SK-N-SH (cell line): ENCODE results near the gene ANKRD12. TPM values are rescaled to one million over a fixed set of nuclear protein-coding genes. Genes with fewer than 3 reads are reported as not detected.

ENCODE experiments used
- CTCF ChIA-PET: fragments of 300-600, 350-600 bp; formaldehyde crosslinking; extraction: SDS; loops from one replicate; lab custom pipeline; 2021; lab: Yijun Ruan, JAX
- POLR2A ChIA-PET: fragments of 350-600 bp; sonication (Branson Sonifier 250); formaldehyde crosslinking; extraction: SDS; loops from one replicate; lab custom pipeline; 2020; ENCODE audit warnings: antibody characterized with exemption, inconsistent platforms; lab: Yijun Ruan, JAX
- DNase-seq: peaks from one replicate; pipeline ENCODE4 v3.0.0; 2012
- H2AFZ ChIP-seq: fragments of 200-600 bp; sonication (generic); 2 replicates; pipeline ENCODE4 v1.8.1; 2016; ENCODE audit warnings: antibody characterized with exemption, mild to moderate bottlenecking, low read depth
- H3F3A ChIP-seq: fragments of 200-600 bp; sonication (generic); replicated peaks from 2 replicates; pipeline ENCODE3; 2016; ENCODE audit warnings: antibody characterized with exemption, mild to moderate bottlenecking; ENCODE audit not compliant: insufficient read depth
- H3K27ac ChIP-seq, 2 experiments: fragments of 200-500 bp in 1 of 2; fragments of 200-600 bp in 1 of 2; sonication (Bioruptor generic) in 1 of 2; sonication (generic), shearing (Covaris generic) in 1 of 2; 2 replicates each; pipeline versions ENCODE4 v1.5.1 to v1.6.1; 2014 to 2016; ENCODE audit warnings: low read depth in 2 of 2, inconsistent platforms in 1 of 2, low read length in 1 of 2, mild to moderate bottlenecking in 1 of 2, mixed read lengths in 1 of 2
- H3K27me3 ChIP-seq: fragments of 200-600 bp; sonication (generic), shearing (Covaris generic); 2 replicates; pipeline ENCODE4 v1.6.1; 2016; ENCODE audit warnings: mixed run types; ENCODE audit not compliant: insufficient read depth
- H3K36me3 ChIP-seq, 2 experiments: fragments of 200-500 bp in 1 of 2; fragments of 200-600 bp in 1 of 2; sonication (Bioruptor generic) in 1 of 2; sonication (generic) in 1 of 2; replicated peaks in 1 of 2; 2 replicates each; pipeline versions ENCODE3 to v1.5.1; 2014 to 2016; ENCODE audit warnings: low read length in 1 of 2, mild to moderate bottlenecking in 1 of 2; ENCODE audit not compliant: insufficient read depth in 2 of 2, control insufficient read depth in 1 of 2
- H3K4me1 ChIP-seq, 2 experiments: fragments of 200-500 bp in 1 of 2; fragments of 200-600 bp in 1 of 2; sonication (Bioruptor generic) in 1 of 2; sonication (generic), shearing (Covaris generic) in 1 of 2; 2 replicates each; pipeline versions ENCODE4 v1.5.1 to v1.6.1; 2014 to 2016; ENCODE audit warnings: low read depth in 1 of 2, low read length in 1 of 2, mixed run types in 1 of 2; ENCODE audit not compliant: insufficient read depth in 2 of 2, control insufficient read depth in 1 of 2
- H3K4me2 ChIP-seq: fragments of 200-600 bp; sonication (generic), shearing (Covaris generic); 2 replicates; pipeline ENCODE4 v1.6.1; 2017; ENCODE audit warnings: mixed run types
- H3K4me3 ChIP-seq, 2 experiments: fragments of 200-500 bp in 1 of 2; fragments of 200-600 bp in 1 of 2; sonication (Bioruptor generic) in 1 of 2; sonication (generic), shearing (Covaris generic) in 1 of 2; 2 replicates each; pipeline versions ENCODE4 v1.5.1 to v1.8.1; 2014 to 2016; ENCODE audit warnings: low read depth in 2 of 2, inconsistent platforms in 1 of 2, low read length in 1 of 2, mild to moderate bottlenecking in 1 of 2, mixed read lengths in 1 of 2, moderate library complexity in 1 of 2
- H3K79me2 ChIP-seq: fragments of 200-600 bp; sonication (generic); 2 replicates; pipeline ENCODE4 v1.8.1; 2017; ENCODE audit warnings: mild to moderate bottlenecking; ENCODE audit not compliant: insufficient read depth
- H3K9ac ChIP-seq: fragments of 200-600 bp; sonication (generic); 2 replicates; pipeline ENCODE4 v1.6.1; 2017; ENCODE audit warnings: mixed run types
- H3K9me2 ChIP-seq: fragments of 200-600 bp; sonication (generic); 2 replicates; pipeline ENCODE4 v1.6.1; 2017; ENCODE audit warnings: mixed run types
- H3K9me3 ChIP-seq: fragments of 200-600 bp; sonication (generic); 2 replicates; pipeline ENCODE4 v1.6.1; 2017; ENCODE audit warnings: mixed run types, mild to moderate bottlenecking, moderate library complexity
- H4K20me1 ChIP-seq: fragments of 200-600 bp; sonication (generic); 2 replicates; pipeline ENCODE4 v1.6.1; 2017; ENCODE audit warnings: mild to moderate bottlenecking, mixed run types; ENCODE audit not compliant: insufficient read depth
- CHD2 ChIP-seq: fragments of 150-350 bp; IDR thresholded peaks from 2 replicates; pipeline ENCODE4 v1.6.1; 2018; ENCODE audit warnings: low read length; ENCODE audit not compliant: partially characterized antibody
- ELF1 ChIP-seq: IDR thresholded peaks from 2 replicates; pipeline ENCODE4 v1.4.0; 2012
- EZH2phosphoT487 ChIP-seq: fragments of 200-600 bp; sonication (generic); IDR thresholded peaks from 2 replicates; pipeline ENCODE4 v1.6.1; 2017; ENCODE audit warnings: low read depth, mixed run types, mild to moderate bottlenecking, antibody characterized with exemption, moderate library complexity, borderline replicate concordance
- FOXM1 ChIP-seq: IDR thresholded peaks from 2 replicates; pipeline ENCODE4 v1.4.0; 2012; ENCODE audit warnings: low read depth, mild to moderate bottlenecking
- GABPA ChIP-seq: IDR thresholded peaks from 2 replicates; pipeline ENCODE4 v1.4.0; 2012; ENCODE audit warnings: low read depth, mild to moderate bottlenecking
- JUND ChIP-seq: IDR thresholded peaks from 2 replicates; pipeline ENCODE4 v1.4.0; 2012
- MXI1 ChIP-seq: IDR thresholded peaks from 2 replicates; pipeline ENCODE4 v1.6.1; 2012; ENCODE audit warnings: mild to moderate bottlenecking, low read depth, low read length, improper control_type of control experiment
- NRF1 ChIP-seq: IDR thresholded peaks from 2 replicates; pipeline ENCODE4 v1.6.1; 2012; ENCODE audit warnings: low read depth, mild to moderate bottlenecking, low read length
- RFX5 ChIP-seq: IDR thresholded peaks from 2 replicates; pipeline ENCODE4 v1.6.1; 2012; ENCODE audit warnings: mild to moderate bottlenecking, improper control_type of control experiment, low read length
- RXRA ChIP-seq: IDR thresholded peaks from 2 replicates; pipeline ENCODE4 v1.4.0; 2012; ENCODE audit warnings: low read depth, mild to moderate bottlenecking, borderline replicate concordance
- SIN3A ChIP-seq: IDR thresholded peaks from 2 replicates; pipeline ENCODE4 v1.6.1; 2012; ENCODE audit warnings: low read depth, mild to moderate bottlenecking, low read length, moderate library complexity, borderline replicate concordance
- WGBS: methylation state at CpG from one replicate; pipeline ENCODE4 v1.1.6; 2017; ENCODE audit warnings: low lambda C conversion rate; 5-methylcytosine and 5-hydroxymethylcytosine counted together
- polyA plus RNA-seq, 3 experiments: library from polyadenylated mRNA; depleted of rRNA; stranded (reverse); fragments of >200 nt; gene quantifications; 2 replicates each; pipeline ENCODE4 v1.2.3, GENCODE V29; 2012
- TF ChIP-seq, protein P1 (sequence below): IDR thresholded peaks from 2 replicates; pipeline ENCODE4 v1.4.0; 2012; ENCODE audit warnings: low read depth, borderline replicate concordance
- TF ChIP-seq, protein P2 (sequence below): IDR thresholded peaks from 2 replicates; pipeline ENCODE4; 2012
- TF ChIP-seq, protein P3 (sequence below): IDR thresholded peaks from 2 replicates; pipeline ENCODE4 v1.4.0; 2012; ENCODE audit warnings: low read depth
- TF ChIP-seq, protein P4 (sequence below): fragments of 200-600 bp; sonication (generic); IDR thresholded peaks from 2 replicates; pipeline ENCODE4 v1.6.1; 2017; ENCODE audit warnings: antibody characterized with exemption, mild to moderate bottlenecking, moderate library complexity

ANKRD12 gene
- polyA plus RNA-seq, 1 of the 3 experiments (the other 2 are of a cell fraction), result 1.3 TPM

DNA sequence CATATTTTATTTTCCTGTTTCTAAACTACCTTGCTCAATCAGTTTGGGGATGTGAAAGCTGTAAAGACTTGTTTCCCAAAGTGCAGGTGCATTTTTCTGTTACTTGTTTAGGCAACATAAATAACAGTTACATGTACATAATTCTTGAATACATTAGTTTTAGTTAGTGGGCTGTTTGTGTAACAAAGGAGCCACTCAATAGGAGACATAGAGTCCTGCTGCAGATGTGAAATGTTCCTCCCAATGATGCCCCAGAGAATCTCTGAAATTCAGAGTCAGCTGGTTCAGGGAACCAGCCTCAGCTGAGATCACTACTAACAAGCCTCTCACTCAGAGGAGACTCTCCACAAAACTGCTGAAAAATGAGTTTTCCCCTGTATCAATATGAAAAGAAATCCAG lies 106.4 kb downstream of the ANKRD12 start:
- DNase-seq, result no peak
- no peaks in the 10 kb centered on the region for H3K27me3 ChIP-seq
- H3K27ac ChIP-seq, result no peak overlapping the region
- POLR2A ChIA-PET, result no interaction called here
- no peaks in the 10 kb centered on the region for H3F3A ChIP-seq
- no peak overlapping the region for H3K4me3 ChIP-seq
- no peak overlapping the region for H3K4me2 ChIP-seq
- CTCF ChIA-PET, result interaction anchor here (1.8 kb wide), 1 partner anchor 28 kb away, joined by 4 read pairs; no protein-coding TSS in a partner anchor
- no peaks in the 10 kb centered on the region for H3K9me3 ChIP-seq
- TF ChIP-seq, protein P1, sequence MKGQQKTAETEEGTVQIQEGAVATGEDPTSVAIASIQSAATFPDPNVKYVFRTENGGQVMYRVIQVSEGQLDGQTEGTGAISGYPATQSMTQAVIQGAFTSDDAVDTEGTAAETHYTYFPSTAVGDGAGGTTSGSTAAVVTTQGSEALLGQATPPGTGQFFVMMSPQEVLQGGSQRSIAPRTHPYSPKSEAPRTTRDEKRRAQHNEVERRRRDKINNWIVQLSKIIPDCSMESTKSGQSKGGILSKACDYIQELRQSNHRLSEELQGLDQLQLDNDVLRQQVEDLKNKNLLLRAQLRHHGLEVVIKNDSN, result no peak
- no peak for TF ChIP-seq JUND
- no peak for TF ChIP-seq RXRA
- TF ChIP-seq, protein P2, sequence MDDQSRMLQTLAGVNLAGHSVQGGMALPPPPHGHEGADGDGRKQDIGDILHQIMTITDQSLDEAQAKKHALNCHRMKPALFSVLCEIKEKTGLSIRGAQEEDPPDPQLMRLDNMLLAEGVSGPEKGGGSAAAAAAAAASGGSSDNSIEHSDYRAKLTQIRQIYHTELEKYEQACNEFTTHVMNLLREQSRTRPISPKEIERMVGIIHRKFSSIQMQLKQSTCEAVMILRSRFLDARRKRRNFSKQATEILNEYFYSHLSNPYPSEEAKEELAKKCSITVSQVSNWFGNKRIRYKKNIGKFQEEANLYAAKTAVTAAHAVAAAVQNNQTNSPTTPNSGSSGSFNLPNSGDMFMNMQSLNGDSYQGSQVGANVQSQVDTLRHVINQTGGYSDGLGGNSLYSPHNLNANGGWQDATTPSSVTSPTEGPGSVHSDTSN, result no peak
- TF ChIP-seq, protein P3, sequence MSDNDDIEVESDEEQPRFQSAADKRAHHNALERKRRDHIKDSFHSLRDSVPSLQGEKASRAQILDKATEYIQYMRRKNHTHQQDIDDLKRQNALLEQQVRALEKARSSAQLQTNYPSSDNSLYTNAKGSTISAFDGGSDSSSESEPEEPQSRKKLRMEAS, result no peak
- TF ChIP-seq SIN3A, result no peak
- TF ChIP-seq NRF1, result no peak
- H3K4me1 ChIP-seq, result no peaks in the 10 kb centered on the region
- no peaks in the 10 kb centered on the region; the same call in 1 of the 2 replicates for H3K79me2 ChIP-seq
- H3K9me2 ChIP-seq, result no peaks in the 10 kb centered on the region
- H3K36me3 ChIP-seq, result peaks cover 18 to 54% of the 10 kb centered on the region in 2 experiments
- H2AFZ ChIP-seq, result no peak overlapping the region
- no peak overlapping the region for H3K9ac ChIP-seq
- no peaks in the 10 kb centered on the region for H4K20me1 ChIP-seq

DNA sequence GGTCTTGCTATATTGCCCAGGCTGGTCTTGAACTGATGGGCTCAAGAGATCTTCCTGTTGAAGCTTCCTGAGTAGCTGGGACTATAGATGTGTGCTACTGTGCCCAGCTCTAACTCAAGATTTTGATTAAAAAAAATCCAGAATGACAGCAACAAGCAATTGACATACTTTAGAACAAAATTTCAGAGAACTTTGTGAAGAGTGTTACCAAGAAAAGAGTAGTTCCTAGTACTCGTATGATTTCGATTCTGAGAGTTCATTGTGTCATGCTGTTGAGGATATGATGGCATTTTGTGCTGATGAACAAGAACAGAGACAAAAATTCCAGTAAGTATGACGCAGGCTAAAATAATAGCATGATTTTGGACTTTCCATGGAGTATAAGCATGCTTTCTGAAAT lies 107.8 kb downstream of the ANKRD12 start:
- Histone ChIP-seq H3K9ac (no peak overlapping the region), H3K4me2 (no peak overlapping the region), H3K9me3 (no peaks in the 10 kb centered on the region), H4K20me1 (no peaks in the 10 kb centered on the region), H2AFZ (no peak overlapping the region), H3K27me3 (no peaks in the 10 kb centered on the region), H3K4me1 (no peaks in the 10 kb centered on the region), H3K9me2 (no peaks in the 10 kb centered on the region), H3K79me2 (no peaks in the 10 kb centered on the region; the same call in 1 of the 2 replicates), H3F3A (no peaks in the 10 kb centered on the region), H3K4me3 (no peak overlapping the region), H3K36me3 (peaks cover 16 to 53% of the 10 kb centered on the region in 2 experiments), H3K27ac (no peak overlapping the region)
- DNase-seq, result no peak
- WGBS, result 98% methylated on average over 3 of the region's 3 CpGs
- CTCF ChIA-PET, result interaction anchor here (0.8 kb wide), 1 partner anchor 30 kb away, joined by 3 read pairs; no protein-coding TSS in a partner anchor
- no peak for TF ChIP-seq EZH2phosphoT487
- no peak for TF ChIP-seq RFX5
- TF ChIP-seq FOXM1, result no peak
- no peak for TF ChIP-seq SIN3A
- POLR2A ChIA-PET, result no interaction called here

DNA sequence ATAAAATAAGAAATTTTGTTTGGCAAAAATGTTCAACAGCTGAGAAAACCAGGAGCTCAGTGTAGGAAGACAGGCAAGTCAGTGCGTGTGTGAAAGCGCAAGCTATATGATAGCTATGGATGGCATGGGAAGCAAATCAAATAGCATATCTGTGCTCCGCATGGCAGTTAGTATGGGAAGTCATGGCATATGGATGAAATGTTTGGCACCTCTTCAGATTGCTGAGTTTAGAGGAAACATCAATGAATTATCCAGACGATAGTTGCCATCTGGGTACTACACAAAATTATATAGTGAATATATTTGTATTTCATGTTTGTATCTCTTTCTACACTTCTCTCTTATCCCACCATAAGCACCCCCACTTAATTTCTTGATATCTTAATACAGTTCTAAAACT lies 112.1 kb downstream of the ANKRD12 start:
- no peak overlapping the region for H3K4me3 ChIP-seq
- no peaks in the 10 kb centered on the region; the same call in 1 of the 2 replicates for H3K79me2 ChIP-seq
- DNase-seq, result no peak
- H3K4me2 ChIP-seq, result no peak overlapping the region
- peaks cover 3 to 35% of the 10 kb centered on the region in 2 experiments for H3K36me3 ChIP-seq
- no peaks in the 10 kb centered on the region for H3F3A ChIP-seq
- H3K9me2 ChIP-seq, result no peaks in the 10 kb centered on the region
- CTCF ChIA-PET, result no interaction called here
- no peak for TF ChIP-seq GABPA
- TF ChIP-seq ELF1, result no peak
- TF ChIP-seq, protein P1, result no peak
- TF ChIP-seq RXRA, result no peak
- TF ChIP-seq MXI1, result no peak
- TF ChIP-seq CHD2, result no peak
- TF ChIP-seq, protein P3, result no peak
- TF ChIP-seq, protein P4, sequence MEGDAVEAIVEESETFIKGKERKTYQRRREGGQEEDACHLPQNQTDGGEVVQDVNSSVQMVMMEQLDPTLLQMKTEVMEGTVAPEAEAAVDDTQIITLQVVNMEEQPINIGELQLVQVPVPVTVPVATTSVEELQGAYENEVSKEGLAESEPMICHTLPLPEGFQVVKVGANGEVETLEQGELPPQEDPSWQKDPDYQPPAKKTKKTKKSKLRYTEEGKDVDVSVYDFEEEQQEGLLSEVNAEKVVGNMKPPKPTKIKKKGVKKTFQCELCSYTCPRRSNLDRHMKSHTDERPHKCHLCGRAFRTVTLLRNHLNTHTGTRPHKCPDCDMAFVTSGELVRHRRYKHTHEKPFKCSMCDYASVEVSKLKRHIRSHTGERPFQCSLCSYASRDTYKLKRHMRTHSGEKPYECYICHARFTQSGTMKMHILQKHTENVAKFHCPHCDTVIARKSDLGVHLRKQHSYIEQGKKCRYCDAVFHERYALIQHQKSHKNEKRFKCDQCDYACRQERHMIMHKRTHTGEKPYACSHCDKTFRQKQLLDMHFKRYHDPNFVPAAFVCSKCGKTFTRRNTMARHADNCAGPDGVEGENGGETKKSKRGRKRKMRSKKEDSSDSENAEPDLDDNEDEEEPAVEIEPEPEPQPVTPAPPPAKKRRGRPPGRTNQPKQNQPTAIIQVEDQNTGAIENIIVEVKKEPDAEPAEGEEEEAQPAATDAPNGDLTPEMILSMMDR, result no peak
- H3K4me1 ChIP-seq, result no peaks in the 10 kb centered on the region
- no peak overlapping the region for H3K27ac ChIP-seq
- no peaks in the 10 kb centered on the region for H3K27me3 ChIP-seq
- H3K9ac ChIP-seq, result no peak overlapping the region
- no peaks in the 10 kb centered on the region for H3K9me3 ChIP-seq
- POLR2A ChIA-PET, result no interaction called here
- H4K20me1 ChIP-seq, result no peaks in the 10 kb centered on the region
- H2AFZ ChIP-seq, result no peak overlapping the region
- WGBS, result 89% methylated on average over 4 of the region's 4 CpGs
